ENCODE data around the gene TMEM8B.

The TMEM8B gene

DNA sequence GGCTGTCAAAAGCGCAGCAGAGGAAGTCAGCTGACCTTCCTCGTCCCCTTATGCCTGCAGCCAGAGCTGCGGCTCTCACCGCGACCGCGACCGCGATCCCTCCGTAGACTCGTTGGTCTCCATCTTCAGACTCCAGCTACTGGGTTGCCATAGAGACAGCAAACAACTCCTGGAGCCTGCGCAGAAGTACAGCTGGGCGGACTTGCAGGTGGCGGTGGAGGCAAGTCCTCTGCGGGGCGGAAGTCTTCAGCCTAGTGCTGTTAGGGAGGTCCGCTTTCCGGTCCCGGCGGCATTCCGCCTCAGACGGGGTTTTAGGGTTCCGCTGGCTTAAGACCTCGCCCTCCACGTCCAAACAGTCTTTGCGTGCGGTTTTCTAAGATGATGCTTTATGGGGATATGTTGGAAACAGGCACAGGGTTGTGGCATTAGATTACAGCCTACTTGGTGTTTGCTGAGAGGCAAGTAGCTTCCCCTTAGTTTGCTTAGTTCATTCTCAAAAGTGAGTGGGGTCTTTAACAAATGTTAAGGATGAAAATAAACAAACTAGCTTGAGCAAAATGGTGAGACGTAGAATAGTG lies 16.9 kb upstream of the TMEM8B start, which contains the start of gene SPAG8:
Gene SPAG8, minus strand, starts transcription at position 238 of the 578 bp plus-strand sequence. Its CDS starts 115 bp downstream, at position 123.
- DNase-seq, result peak; percentile 81 to 100 (median 94)

DNA sequence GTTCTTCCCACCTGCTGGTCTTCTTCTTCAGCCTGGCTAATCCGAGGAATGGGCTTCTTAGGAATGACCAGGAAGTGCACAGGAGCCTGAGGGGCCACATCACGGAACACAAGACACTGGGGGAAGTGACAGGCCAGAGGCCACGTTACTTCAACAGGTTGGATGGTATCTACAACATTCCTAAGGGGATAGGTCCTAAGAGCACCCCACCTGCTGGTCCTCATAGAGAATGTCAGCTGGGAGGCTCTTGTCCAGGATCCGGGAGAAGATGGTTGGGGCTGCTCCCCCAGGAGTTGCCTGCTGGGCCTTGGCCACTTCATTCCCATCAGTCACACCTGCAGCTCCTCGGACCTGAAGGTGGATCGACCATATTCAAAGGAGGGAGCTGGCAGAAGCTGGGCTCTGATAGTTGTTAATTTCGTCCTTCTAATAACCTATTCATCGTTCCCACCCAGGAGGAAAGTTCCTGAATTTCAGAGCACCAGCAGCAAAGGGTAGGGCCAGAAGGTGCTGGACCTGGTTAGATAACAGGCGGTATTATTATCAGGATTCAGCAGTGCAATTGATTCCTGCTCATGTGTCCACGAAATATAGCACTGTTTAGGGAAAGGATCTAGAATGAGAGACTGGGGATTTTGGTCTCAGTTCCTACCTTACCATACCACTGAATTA lies 15.5 kb upstream of the TMEM8B start:
- DNase-seq, result no peak

DNA sequence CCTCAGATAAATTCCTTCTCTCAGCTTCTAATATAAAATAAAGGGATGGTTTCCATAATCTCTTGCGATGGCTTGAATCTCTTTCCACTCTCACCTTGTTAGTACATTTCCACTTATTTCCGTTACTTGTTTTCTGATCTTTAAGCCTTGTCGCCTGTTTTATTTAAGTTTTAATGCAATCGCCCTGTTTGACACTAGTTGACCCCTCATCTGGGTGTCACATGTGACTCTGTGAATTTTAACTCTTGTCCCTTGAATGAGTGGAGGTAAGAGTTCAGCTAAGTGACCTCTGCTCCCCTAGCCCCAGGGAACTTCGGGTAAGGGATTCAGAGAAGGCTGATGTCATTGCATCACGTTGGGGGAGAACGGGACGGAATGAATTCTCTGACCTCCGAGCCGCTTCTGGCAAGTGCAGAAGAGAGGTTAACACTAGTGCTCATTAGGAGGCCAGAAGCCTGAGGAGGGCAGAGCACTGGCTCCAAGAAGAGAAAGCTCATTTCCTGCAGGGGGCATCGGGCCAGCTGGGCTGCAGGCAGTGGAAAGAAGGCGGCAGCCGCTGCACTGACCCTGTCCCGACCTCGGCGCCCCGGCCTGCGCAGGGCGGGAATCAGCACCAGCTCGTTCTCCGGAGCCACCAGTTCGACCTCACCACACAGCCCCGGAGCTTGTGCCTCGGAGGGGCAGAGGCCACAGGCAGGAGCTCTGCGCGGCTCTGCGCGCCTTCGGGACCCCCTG lies 14.8 kb upstream of the TMEM8B start:
- peak in 2 of 5 experiments; percentile 11 to 62 for DNase-seq

DNA sequence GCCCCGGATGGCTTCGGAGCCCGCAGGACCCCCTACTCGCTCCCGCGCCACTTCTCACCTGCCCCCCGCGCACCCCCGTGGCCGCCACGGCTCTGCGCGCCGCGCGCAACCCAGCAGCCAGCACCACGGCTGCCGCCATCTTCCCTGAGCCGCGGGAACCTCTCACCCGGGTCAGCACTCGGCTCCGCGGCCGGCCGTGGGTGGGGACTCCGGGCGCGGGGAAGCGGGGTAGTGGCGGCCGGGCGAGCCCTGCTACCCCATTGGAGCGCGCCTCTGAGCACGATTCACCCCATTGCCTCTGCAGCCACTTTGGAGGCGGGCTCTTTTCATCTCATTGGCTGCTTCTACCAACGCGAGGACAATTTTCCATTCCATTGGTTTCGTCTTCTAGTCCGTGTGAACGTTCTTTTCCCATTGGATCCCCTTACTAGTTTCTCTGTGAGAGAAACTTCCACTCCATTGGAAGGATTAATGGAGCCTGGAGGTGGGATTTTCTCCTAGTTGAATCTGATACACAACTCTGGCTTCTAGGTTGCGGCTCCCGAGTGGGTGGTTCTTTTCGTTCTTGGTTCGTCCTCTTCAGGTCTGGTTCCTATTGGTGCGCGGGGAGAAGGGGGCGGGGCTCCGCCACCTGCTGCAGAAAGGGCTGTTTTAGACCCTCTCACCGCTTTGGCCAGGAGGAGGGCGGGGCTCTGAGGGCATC lies 14.0 kb upstream of the TMEM8B start, which contains the start of gene HINT2:
Gene HINT2, minus strand, starts transcription at position 202 of the 703 bp plus-strand sequence. Its CDS starts 63 bp downstream, at position 139.
- DNase-seq, result peak; percentile 93 to 99 (median 96)

DNA sequence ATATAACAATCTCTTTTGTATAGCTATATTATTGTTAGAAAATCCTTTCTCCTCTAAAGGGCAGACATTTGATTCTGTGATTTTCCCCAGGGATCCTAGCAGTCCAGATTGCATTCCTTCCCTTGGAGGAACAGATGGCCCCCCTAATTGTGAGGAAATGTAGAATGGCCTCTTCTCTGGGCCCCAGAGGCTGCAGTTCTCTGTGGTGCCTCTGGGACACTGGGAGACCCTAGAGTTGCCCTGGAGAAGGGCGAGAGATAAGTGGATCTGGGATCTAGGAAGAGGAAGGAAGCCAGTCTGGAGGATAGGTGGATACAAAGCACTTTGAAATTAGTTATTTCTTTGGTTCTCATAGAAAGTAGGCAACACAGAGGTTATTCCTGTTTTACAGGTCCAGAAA lies 12.3 kb upstream of the TMEM8B start:
- no peak for DNase-seq

DNA sequence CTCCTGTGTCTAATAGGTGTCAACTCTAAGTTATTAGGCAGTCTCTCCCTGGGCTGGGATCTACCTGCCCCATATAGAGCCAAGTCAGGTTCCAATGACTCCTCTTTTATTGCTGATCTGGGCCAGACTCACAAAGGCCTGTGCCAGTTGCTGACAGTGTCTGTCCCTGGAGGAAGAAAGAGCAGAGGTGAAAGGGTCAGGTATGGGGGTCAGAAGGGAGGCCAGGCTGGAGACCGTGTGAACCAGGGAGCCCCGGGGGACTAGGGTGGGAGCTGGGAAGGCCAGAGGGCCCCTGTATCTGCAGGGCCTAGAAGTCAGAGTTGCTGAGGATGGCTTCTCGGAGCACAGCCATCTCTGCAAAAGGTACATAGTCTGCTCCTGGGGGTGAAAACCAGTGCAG lies 10.7 kb upstream of the TMEM8B start:
- DNase-seq, result no peak

DNA sequence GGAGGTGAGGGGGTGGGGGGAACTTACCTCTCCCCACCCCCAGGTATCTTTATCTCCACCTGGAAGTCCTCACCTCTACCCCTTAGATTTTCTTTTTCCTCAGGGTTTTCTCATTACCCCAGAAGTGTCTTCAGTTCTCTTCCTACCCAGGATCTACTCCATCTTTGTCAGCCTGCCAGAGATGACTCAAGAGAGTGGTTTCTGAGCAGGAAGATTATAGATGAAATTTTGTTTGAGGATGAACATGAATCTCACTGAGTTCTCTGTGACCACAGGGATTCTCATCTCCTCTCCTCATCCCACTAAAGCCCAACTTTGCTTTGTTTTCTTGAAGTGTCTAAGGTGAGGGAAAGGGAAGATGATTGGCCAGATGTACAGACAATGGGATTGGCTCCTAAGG lies 9.0 kb upstream of the TMEM8B start:
- DNase-seq, result no peak

DNA sequence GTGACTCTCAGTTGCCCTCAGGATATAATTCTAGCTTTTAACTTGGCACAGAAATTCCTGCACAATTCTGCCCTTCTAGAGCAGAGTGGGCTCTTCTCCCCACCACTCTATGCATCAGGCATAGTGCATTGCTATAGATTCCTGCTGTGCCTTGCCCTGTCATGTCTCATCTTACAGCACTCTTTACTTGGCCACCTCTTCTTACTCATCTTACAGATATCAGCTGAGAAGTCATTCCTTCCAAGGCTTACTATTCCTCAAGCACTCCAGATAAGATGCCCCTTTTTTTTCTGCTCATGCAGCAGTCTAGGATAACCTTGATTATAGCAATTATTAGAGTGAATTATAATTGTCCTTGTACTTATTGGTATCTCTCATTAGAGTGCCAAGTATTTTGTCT lies 6.1 kb upstream of the TMEM8B start:
- DNase-seq, result no peak

DNA sequence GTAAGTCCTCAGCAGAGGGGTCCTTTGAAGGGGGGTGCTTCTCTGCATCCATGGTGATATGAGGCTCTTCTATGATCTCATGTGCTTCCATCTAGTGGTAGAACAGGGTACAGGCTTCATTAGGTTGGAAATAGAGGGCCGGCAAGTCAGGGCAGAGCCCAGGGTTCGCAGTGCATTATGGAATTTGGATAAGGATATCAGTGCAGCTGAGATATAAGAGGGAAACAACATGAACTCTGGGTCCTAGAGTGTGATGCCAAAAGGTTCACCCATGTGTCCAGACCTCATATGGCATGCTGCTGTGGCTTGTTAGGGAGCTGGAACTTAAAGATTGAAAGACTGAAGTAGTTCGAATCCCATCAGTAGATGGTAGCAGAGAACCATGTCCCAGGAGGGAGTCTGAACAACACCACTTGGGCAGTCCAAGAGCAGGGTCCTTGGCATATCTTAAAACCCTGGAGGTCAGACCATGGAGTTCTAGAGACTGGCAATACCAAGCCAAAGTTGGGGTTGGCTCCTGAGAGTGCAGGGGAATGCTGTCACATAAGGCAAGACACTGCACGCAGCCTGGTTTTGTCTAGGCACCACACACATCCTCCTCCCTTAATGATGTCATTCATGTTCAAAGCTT lies 2.8 kb upstream of the TMEM8B start:
- peak in 2 of 5 experiments; percentile 27 to 62 for DNase-seq

DNA sequence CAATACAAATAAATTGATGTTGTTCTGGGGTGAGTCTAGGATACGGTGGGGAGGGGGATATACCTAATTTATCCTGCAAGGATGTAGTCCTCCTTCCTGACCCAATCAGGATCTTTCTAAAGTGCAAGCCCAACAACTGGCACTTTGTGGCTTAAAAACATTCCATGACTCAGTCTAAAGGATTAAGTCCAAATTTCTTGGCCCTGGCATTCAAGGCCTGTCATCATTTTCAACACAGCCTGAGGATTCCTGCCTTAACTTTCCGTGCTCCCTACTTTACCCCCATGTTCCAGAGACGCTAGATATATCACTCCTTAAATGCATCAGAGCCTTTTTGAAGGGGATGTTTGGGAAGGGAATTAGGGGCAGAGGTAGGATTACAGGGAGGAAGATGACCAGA lies 1.5 kb upstream of the TMEM8B start:
- DNase-seq, result no peak

DNA sequence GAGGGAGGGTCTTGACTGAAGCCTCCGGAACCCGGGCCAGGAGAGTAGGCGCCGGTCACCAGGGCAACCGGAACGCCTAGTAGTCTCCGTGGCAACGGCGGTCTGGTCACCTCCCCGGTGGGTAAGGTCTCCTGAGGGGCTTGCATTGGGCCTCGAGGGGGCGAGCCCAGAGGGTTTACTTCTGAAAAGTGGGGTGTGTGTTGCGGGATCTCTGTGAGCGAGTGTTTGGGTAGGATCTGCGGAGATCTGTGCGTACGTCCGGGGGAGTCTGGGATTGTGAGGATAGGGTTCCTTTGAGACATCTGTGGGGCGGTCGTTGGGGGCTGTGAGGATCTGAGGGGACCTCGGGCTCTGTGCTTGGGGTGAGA lies 328 bp upstream of the TMEM8B start, which contains the start of gene FAM221B:
Gene FAM221B, minus strand, starts transcription at position 17 of the 368 bp plus-strand sequence. CDS start 2,571 bp downstream, outside the sequence.
- DNase-seq, result no peak

DNA sequence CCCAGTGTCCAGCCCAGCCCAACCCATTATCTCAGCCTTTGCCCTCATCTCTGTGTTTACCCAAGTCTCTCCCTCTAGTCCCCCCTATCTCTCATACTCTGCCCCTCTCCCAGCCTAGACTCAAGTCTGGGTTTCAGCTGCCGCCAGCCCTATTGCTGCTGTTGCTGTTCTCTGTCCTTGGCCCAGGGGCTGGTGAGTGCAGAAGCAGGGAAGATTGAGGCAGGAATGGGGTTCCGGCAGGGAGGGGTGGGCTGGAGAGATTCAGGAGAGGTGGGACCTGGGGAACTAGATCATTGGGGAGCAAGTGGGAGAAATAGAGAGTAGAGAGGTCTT lies 702 bp downstream of the TMEM8B start:
- DNase-seq, result no peak

DNA sequence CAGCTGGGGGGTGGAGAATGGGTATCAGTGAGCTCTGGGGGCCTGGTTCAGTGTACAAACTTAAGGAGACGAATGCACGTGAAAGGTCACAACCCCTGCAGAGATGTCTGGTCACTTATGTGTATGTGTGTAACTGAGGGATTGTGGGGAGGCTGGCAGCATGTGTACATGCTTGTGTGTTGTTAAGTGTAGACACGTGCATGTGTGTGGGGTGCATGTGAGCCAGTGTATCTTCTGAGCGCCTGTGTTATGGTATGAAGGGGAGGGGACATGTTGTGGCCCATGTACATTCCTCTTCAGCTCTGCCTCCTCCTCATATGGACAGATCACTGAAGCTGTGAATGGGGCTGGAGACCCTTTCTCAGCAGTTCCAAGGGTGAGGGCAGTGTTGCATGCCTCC lies 2.0 kb downstream of the TMEM8B start:
- no peak for DNase-seq

DNA sequence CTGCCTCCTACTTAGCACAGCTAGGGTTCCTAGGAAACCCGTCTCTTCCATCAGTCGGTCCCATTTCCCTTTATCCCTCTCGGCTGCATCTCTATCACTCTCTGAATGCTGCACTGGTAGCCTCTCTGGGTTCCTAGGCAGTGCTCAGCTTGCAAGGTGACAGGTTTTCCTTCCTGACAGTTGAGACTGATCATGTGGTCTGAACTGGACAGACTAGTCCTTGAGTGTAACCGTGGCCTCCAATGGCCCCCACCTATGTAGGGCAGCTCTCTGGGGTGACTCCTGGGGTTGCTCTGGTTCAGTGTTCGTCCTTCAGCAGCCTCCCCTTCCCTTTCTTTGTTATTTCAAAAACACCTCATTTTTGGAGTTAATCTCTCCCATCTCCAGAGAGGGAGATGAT lies 3.8 kb downstream of the TMEM8B start:
- no peak for DNase-seq

DNA sequence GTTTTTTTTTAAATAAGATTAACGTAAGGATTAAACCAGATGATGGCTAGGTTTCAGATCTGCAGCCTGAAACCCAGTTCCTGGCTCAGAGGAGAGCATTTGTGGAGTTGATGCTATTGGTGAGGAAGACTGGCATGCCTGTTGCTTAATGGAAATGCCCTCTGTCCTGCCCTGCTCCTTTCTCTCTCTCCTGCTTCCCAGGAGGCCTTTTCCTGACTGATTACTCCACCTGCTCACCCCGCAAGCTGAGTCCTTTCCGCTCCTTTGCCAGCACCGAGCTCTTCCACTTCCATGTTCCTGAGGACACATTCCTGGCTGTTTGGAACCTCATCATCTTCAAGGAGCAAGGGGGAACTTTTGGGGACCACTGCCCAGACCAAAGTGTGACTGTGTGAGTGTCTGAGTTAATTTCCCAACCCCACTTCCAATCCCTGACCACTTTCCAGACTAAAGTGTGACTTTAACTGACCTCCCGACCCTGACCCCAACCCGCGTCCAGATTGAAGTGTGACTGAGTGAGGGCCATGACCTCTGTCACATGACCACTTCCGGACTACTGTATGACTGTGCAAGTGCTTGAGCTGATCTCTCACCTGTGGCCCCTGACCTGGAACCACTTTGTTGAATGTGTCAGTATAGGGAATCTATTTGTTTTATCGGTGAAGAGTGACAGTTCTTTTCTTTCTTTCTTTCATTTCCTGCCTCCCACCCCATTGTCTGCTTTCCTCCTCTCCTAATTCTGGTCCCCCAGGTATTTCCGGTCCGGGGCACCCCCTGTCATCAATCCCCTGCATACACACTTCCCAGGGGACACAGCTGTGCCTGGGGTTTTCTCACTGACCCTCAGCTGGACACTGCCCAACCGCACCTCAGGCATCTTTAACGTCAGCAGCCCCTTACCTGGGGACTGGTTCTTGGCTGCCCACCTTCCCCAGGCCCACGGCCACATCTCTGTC lies 5.5 kb downstream of the TMEM8B start:
- no peak for DNase-seq

DNA sequence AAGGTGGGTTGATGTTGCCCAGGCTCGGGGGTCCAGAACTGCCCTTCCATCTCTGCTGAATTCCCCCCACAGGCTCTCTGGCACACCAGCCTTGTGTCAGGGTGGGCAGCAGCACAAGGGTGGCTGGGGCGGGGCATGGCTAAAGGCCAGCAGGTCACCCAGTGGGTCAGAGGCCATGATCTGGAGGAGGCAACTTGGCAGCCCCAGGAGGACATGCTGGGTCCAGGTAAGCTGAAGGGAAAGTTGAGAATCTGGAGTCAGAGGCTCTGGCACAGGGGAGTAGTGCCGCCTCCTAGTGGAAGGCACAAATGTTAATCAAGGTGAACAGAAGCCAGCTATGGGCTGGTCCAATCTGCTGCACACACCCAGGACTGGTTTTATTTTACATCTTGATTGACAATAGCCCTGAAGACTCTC lies 6.2 kb downstream of the TMEM8B start:
- DNase-seq, result peak in 1 of 5 experiments; percentile 43

DNA sequence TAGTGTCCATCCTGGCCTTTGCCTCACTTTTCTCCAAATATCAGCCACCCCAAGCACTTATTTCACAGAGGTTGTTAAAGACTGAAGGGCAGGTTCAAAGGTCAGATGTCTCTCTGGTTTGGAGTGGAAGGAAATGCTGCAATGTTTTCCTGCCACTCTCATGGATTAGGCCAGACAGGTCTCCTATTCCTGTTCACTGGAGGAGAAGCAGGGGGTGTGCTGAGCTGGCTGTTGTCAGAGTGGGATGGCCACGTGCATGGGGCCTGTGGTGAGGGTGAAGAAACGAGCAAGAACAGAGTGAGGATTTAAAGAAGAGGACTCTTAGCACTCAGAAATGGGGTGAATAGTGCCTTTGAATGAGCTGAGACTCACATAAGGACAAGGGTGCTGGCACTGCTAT lies 6.7 kb downstream of the TMEM8B start:
- no peak for DNase-seq

DNA sequence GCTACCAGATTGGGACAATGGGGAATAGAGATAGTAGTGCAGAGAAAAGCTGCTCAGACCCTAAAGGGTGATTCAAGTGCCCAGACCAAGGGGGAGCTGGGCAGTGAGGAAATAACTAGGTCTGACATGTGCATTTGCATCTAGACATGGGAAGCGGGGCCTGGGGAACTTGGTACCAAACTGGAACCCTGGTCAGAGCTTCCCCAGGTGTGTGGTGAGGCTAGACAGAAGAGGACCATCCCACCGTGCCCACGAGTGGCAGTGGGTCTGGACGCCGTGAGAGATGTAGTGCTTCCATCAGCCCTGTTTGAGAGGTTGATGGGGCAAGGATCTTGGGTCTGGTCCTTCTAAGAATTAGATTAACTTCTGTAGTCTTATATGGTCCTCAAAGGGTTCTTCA lies 7.6 kb downstream of the TMEM8B start:
- DNase-seq, result no peak

DNA sequence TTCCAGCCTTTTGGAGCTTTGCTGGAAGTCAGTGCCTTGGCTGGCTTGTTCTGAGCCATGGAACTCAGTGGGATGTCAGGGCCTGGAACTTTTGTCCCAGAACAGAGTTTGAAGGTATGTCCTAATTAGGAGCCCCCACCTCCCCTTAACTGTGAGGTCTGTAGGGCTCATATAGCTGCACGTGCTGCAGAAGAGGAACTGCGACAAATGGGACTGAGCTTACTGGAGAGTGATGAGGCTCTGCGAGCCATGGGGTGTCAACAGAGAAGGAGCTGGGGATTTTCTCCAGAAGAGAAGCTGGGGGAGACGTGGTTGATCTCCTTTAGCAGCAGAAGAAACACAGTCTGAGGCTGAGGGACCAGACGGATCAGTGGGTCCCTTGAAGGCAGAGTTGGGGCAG lies 10.9 kb downstream of the TMEM8B start:
- DNase-seq, result no peak

DNA sequence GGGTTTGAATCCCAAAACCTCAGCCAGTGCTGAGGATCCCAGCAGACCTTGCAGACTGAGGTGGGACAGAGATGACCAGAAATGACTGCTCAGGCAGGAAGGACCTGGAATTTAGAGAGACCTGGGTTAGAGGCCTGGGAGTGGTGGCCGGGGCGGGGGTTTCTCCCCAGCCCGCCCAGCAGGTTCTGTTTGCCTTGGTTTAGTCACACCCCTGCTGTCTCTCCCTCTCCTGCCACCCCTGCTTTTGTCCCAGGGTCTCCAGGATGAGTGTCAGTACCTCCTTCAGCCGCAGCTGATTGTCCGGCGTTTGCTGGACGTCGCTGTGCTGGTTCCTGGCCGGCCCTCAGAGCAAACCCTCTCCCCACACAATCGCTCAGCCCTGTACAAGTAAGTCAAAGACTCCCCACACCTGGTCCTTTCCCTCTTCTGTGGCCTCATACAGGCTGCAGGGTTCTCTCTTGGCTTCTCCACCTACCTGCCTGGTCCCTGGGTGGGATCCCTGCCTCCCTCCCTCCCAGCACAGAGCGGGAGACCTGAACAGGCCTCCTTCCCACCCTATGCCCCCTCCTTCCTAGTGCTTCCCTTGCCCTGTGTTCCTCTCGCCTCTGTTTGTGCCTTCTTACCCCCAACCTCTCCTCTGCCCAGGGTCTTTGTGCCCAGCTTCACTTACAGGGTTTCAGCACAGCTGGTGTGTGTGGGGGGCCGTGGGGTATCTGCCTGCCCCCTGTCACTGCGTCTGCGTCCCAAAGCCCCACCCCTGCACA lies 12.0 kb downstream of the TMEM8B start:
- DNase-seq, result no peak

DNA sequence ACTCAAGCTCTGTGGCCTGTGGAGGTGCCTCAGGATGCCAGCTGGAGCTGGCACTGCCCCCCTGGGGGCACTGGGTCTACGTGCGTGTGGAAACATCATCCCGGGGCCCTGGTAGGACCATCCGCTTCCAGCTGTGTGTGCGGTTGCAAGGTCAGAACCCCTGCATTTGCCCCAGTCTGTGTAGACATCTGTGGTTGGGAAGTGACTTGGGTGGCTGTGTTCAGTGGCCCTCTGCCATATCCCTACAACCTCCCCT lies 12.5 kb downstream of the TMEM8B start:
- no peak for DNase-seq

Data from T-helper 2 cell (primary cell).